Measurements from ENCODE around the gene ANKRD17.

The ANKRD17 gene

GRCh38 chr4:73181231-73181630, 77.4 kb downstream of the ANKRD17 start:
- H3K27me3 ChIP-seq (ENCODE audit: insufficient read depth, insufficient read length), result no peaks in the 10 kb centered on the region
- no peaks in the 10 kb centered on the region for H3K9me3 ChIP-seq (ENCODE audit: insufficient read depth, low read length)
- TF ChIP-seq YY1 (IDR thresholded peaks at IDR 0.05; ENCODE audit: insufficient read depth, insufficient read length), result no peak
- no peak for TF ChIP-seq ZNF274 (IDR thresholded peaks at IDR 0.05; ENCODE audit: low read depth, low read length)
- no peak for TF ChIP-seq SUZ12 (IDR thresholded peaks at IDR 0.05; ENCODE audit: extremely low read depth, insufficient read depth, insufficient read length)
- no peak overlapping the region for H3K4me3 ChIP-seq (ENCODE audit: insufficient read length, low read depth)
- peaks cover 4% of the 10 kb centered on the region for H3K36me3 ChIP-seq (ENCODE audit: insufficient read depth, insufficient read length, low read length)
- H3K9ac ChIP-seq (ENCODE audit: insufficient read length, low read depth), result no peak overlapping the region
- no peaks in the 10 kb centered on the region for H3K4me1 ChIP-seq (ENCODE audit: insufficient read depth, insufficient read length)
- no peak for DNase-seq (ENCODE audit: low read depth, low spot score)

- peaks cover 6% of the 10 kb centered on the region for H3K36me3 ChIP-seq (ENCODE audit: insufficient read depth, insufficient read length, low read length)
- no peaks in the 10 kb centered on the region for H3K27me3 ChIP-seq (ENCODE audit: insufficient read depth, insufficient read length)
- no peak overlapping the region for H3K4me3 ChIP-seq (ENCODE audit: insufficient read length, low read depth)
- H3K4me1 ChIP-seq (ENCODE audit: insufficient read depth, insufficient read length), result no peaks in the 10 kb centered on the region
- H3K9me3 ChIP-seq (ENCODE audit: insufficient read depth, low read length), result no peaks in the 10 kb centered on the region
- no peak for TF ChIP-seq YY1 (IDR thresholded peaks at IDR 0.05; ENCODE audit: insufficient read depth, insufficient read length)
- no peak for TF ChIP-seq ZNF274 (IDR thresholded peaks at IDR 0.05; ENCODE audit: low read depth, low read length)
- no peak for TF ChIP-seq SUZ12 (IDR thresholded peaks at IDR 0.05; ENCODE audit: extremely low read depth, insufficient read depth, insufficient read length)
- H3K9ac ChIP-seq (ENCODE audit: insufficient read length, low read depth), result no peak overlapping the region
- no peak for DNase-seq (ENCODE audit: low read depth, low spot score)
Measured at GRCh38 chr4:73178389-73178788, 80.2 kb downstream of the ANKRD17 start.

- no peak overlapping the region for H3K9ac ChIP-seq (ENCODE audit: insufficient read length, low read depth)
- peaks cover 37% of the 10 kb centered on the region for H3K36me3 ChIP-seq (ENCODE audit: insufficient read depth, insufficient read length, low read length)
- no peak for DNase-seq (ENCODE audit: low read depth, low spot score)
- no peaks in the 10 kb centered on the region for H3K9me3 ChIP-seq (ENCODE audit: insufficient read depth, low read length)
- no peak overlapping the region for H3K4me3 ChIP-seq (ENCODE audit: insufficient read length, low read depth)
- no peaks in the 10 kb centered on the region for H3K27me3 ChIP-seq (ENCODE audit: insufficient read depth, insufficient read length)
- H3K4me1 ChIP-seq (ENCODE audit: insufficient read depth, insufficient read length), result no peaks in the 10 kb centered on the region
- TF ChIP-seq YY1 (IDR thresholded peaks at IDR 0.05; ENCODE audit: insufficient read depth, insufficient read length) (no peak), SUZ12 (IDR thresholded peaks at IDR 0.05; ENCODE audit: extremely low read depth, insufficient read depth, insufficient read length) (no peak), ZNF274 (IDR thresholded peaks at IDR 0.05; ENCODE audit: low read depth, low read length) (no peak)
Measured at GRCh38 chr4:73172161-73172560, 86.4 kb downstream of the ANKRD17 start.

GRCh38 chr4:73170518-73171198, 87.9 kb downstream of the ANKRD17 start:
- DNase-seq (ENCODE audit: low read depth, low spot score), result no peak
- Histone ChIP-seq H3K36me3 (ENCODE audit: insufficient read depth, insufficient read length, low read length) (peaks cover 42% of the 10 kb centered on the region), H3K4me1 (ENCODE audit: insufficient read depth, insufficient read length) (no peaks in the 10 kb centered on the region), H3K4me3 (ENCODE audit: insufficient read length, low read depth) (no peak overlapping the region), H3K27me3 (ENCODE audit: insufficient read depth, insufficient read length) (no peaks in the 10 kb centered on the region), H3K9ac (ENCODE audit: insufficient read length, low read depth) (no peak overlapping the region), H3K9me3 (ENCODE audit: insufficient read depth, low read length) (peaks cover 12% of the 10 kb centered on the region)
- no peak for TF ChIP-seq ZNF274 (IDR thresholded peaks at IDR 0.05; ENCODE audit: low read depth, low read length)
- TF ChIP-seq SUZ12 (IDR thresholded peaks at IDR 0.05; ENCODE audit: extremely low read depth, insufficient read depth, insufficient read length), result no peak
- no peak for TF ChIP-seq YY1 (IDR thresholded peaks at IDR 0.05; ENCODE audit: insufficient read depth, insufficient read length)

- Histone ChIP-seq H3K9me3 (ENCODE audit: insufficient read depth, low read length) (peaks cover 12% of the 10 kb centered on the region), H3K36me3 (ENCODE audit: insufficient read depth, insufficient read length, low read length) (peaks cover 48% of the 10 kb centered on the region), H3K4me1 (ENCODE audit: insufficient read depth, insufficient read length) (no peaks in the 10 kb centered on the region), H3K27me3 (ENCODE audit: insufficient read depth, insufficient read length) (no peaks in the 10 kb centered on the region), H3K9ac (ENCODE audit: insufficient read length, low read depth) (no peak overlapping the region), H3K4me3 (ENCODE audit: insufficient read length, low read depth) (no peak overlapping the region)
- no peak for TF ChIP-seq SUZ12 (IDR thresholded peaks at IDR 0.05; ENCODE audit: extremely low read depth, insufficient read depth, insufficient read length)
- no peak for DNase-seq (ENCODE audit: low read depth, low spot score)
Measured at GRCh38 chr4:73166212-73166611, 92.4 kb downstream of the ANKRD17 start.

GRCh38 chr4:73161527-73162185, 96.9 kb downstream of the ANKRD17 start:
- no peak for TF ChIP-seq YY1 (IDR thresholded peaks at IDR 0.05; ENCODE audit: insufficient read depth, insufficient read length)
- no peak for TF ChIP-seq SUZ12 (IDR thresholded peaks at IDR 0.05; ENCODE audit: extremely low read depth, insufficient read depth, insufficient read length)
- TF ChIP-seq ZNF274 (IDR thresholded peaks at IDR 0.05; ENCODE audit: low read depth, low read length), result no peak
- Histone ChIP-seq H3K4me3 (ENCODE audit: insufficient read length, low read depth) (no peak overlapping the region), H3K4me1 (ENCODE audit: insufficient read depth, insufficient read length) (no peaks in the 10 kb centered on the region), H3K9me3 (ENCODE audit: insufficient read depth, low read length) (peaks cover 7% of the 10 kb centered on the region), H3K9ac (ENCODE audit: insufficient read length, low read depth) (no peak overlapping the region), H3K27me3 (ENCODE audit: insufficient read depth, insufficient read length) (no peaks in the 10 kb centered on the region), H3K36me3 (ENCODE audit: insufficient read depth, insufficient read length, low read length) (peaks cover 31% of the 10 kb centered on the region)
- DNase-seq (ENCODE audit: low read depth, low spot score), result no peak

- H3K27me3 ChIP-seq (ENCODE audit: insufficient read depth, insufficient read length), result no peaks in the 10 kb centered on the region
- H3K9me3 ChIP-seq (ENCODE audit: insufficient read depth, low read length), result no peaks in the 10 kb centered on the region
- TF ChIP-seq SUZ12 (IDR thresholded peaks at IDR 0.05; ENCODE audit: extremely low read depth, insufficient read depth, insufficient read length) (no peak), ZNF274 (IDR thresholded peaks at IDR 0.05; ENCODE audit: low read depth, low read length) (no peak), YY1 (IDR thresholded peaks at IDR 0.05; ENCODE audit: insufficient read depth, insufficient read length) (no peak)
- no peak overlapping the region for H3K4me3 ChIP-seq (ENCODE audit: insufficient read length, low read depth)
- peaks cover 38% of the 10 kb centered on the region for H3K36me3 ChIP-seq (ENCODE audit: insufficient read depth, insufficient read length, low read length)
- H3K4me1 ChIP-seq (ENCODE audit: insufficient read depth, insufficient read length), result no peaks in the 10 kb centered on the region
- no peak for DNase-seq (ENCODE audit: low read depth, low spot score)
- no peak overlapping the region for H3K9ac ChIP-seq (ENCODE audit: insufficient read length, low read depth)
Measured at GRCh38 chr4:73156394-73156793, 102.2 kb downstream of the ANKRD17 start.

Data from NT2/D1 (cell line).